HG03039 (cell line): Measurements from ENCODE around the gene ARPP19.
"Not testable (repeated sequence)": the region's sequence is repeated elsewhere in the genome, so short reads cannot be mapped to it uniquely, and the experiment has no call there.

ENCODE experiments used
- ATAC-seq: cut with Tn5 transposase; IDR thresholded peaks from one replicate; pipeline ENCODE4 v1.9.1; 2021; ENCODE audit warnings: mild to moderate bottlenecking, moderate library complexity; ENCODE audit not compliant: unreplicated experiment

Gene ARPP19

GRCh38 chr15:52515343-52515742 is 53.5 kb downstream of the ARPP19 start:
- no peak for ATAC-seq

- ATAC-seq, result no peak
Measured at GRCh38 chr15:52514482-52514881, 54.3 kb downstream of the ARPP19 start.

GRCh38 chr15:52512869-52513268 is 56.0 kb downstream of the ARPP19 start:
- not testable (repeated sequence) for ATAC-seq

- ATAC-seq, result no peak
Measured at GRCh38 chr15:52511084-52511483, 57.7 kb downstream of the ARPP19 start.

- no peak for ATAC-seq
Measured at GRCh38 chr15:52509500-52510245, 59.2 kb downstream of the ARPP19 start.

GRCh38 chr15:52506549-52506948 is 62.3 kb downstream of the ARPP19 start:
- ATAC-seq, result no peak

GRCh38 chr15:52505151-52505550 is 63.7 kb downstream of the ARPP19 start:
- ATAC-seq, result no peak

- ATAC-seq, result no peak
Measured at GRCh38 chr15:52503788-52504496, 64.9 kb downstream of the ARPP19 start.

GRCh38 chr15:52502608-52503007 is 66.2 kb downstream of the ARPP19 start:
- ATAC-seq, result no peak

GRCh38 chr15:52499506-52499905 is 69.3 kb downstream of the ARPP19 start:
- no peak for ATAC-seq

GRCh38 chr15:52498706-52499105 is 70.1 kb downstream of the ARPP19 start:
- no peak for ATAC-seq
